ENCODE data around the gene HIGD1A. TPM values are rescaled to one million over a fixed set of nuclear protein-coding genes. Genes with fewer than 3 reads are reported as not detected.
A peak's percentile ranks its signal among the peaks of the same experiment; 100 is the strongest.

The HIGD1A gene
- polyA plus RNA-seq, 1 of the 3 experiments (the other 2 are of a cell fraction), result 72.1 TPM

GRCh38 chr3:42831321-42831713 is 27.0 kb upstream of the HIGD1A start:
- 5% methylated on average over 3 of the region's 3 CpGs for WGBS (ENCODE audit: low lambda C conversion rate)
- no peak for TF ChIP-seq MXI1 (IDR thresholded peaks at IDR 0.05; ENCODE audit: low read depth, low read length)
- TF ChIP-seq CHD2 (IDR thresholded peaks at IDR 0.05; ENCODE audit: low read length, partially characterized antibody), result no peak
- TF ChIP-seq POLR2AphosphoS5 (IDR thresholded peaks at IDR 0.05; ENCODE audit: low read depth, low read length), result no peak
- no peak for TF ChIP-seq RCOR1 (IDR thresholded peaks at IDR 0.05; ENCODE audit: low read length)
- TF ChIP-seq RAD21 (IDR thresholded peaks at IDR 0.05; ENCODE audit: low read length), result peak; percentile 75
- no peak for TF ChIP-seq ELF1 (IDR thresholded peaks at IDR 0.05)
- no peak for TF ChIP-seq TAF1 (IDR thresholded peaks at IDR 0.05; ENCODE audit: borderline replicate concordance, low read depth, low read length)
- TF ChIP-seq PBX3 (IDR thresholded peaks at IDR 0.05), result no peak
- peak; percentile 66 for TF ChIP-seq SMC3 (IDR thresholded peaks at IDR 0.05; ENCODE audit: low read depth, low read length)
- no peak for TF ChIP-seq JUND (IDR thresholded peaks at IDR 0.05)
- no peak for TF ChIP-seq MEF2A (IDR thresholded peaks at IDR 0.05; ENCODE audit: borderline replicate concordance, low read depth)
- no peak for TF ChIP-seq USF1 (IDR thresholded peaks at IDR 0.05; ENCODE audit: borderline replicate concordance, low read depth)
- peak; percentile 80 for TF ChIP-seq CTCF (IDR thresholded peaks at IDR 0.05)
- TF ChIP-seq RFX5 (IDR thresholded peaks at IDR 0.05; ENCODE audit: low read length), result 0 out of 2 replicates have a peak, but pooled peaks have one; percentile 11
- no peak for TF ChIP-seq FOXJ3 (CRISPR knock-in tag; IDR thresholded peaks at IDR 0.05)
- TF ChIP-seq EP300 (IDR thresholded peaks at IDR 0.05; ENCODE audit: borderline replicate concordance in 1 of 2, low read depth in 1 of 2, low read length in 1 of 2), result no peak
- TF ChIP-seq GABPA (IDR thresholded peaks at IDR 0.05; ENCODE audit: low read depth), result no peak
- H3K27ac ChIP-seq (ENCODE audit: low read depth in 2 of 2, low read length in 1 of 2), result no peak overlapping the region
- H3K9me2 ChIP-seq, result no peaks in the 10 kb centered on the region
- ChIA-PET POLR2A (no interaction called here), CTCF (interaction anchor here (0.6 to 3.6 kb wide), 30 partner anchors 9 to 664 kb away, joined by 3 to 63 read pairs (median 7); partner anchors contain the start of genes CYP8B1 and ZBTB47)
- H3K36me3 ChIP-seq (replicated peaks in 1 of 2; ENCODE audit: control insufficient read depth in 1 of 2, insufficient read depth in 2 of 2, low read length in 1 of 2), result no peaks in the 10 kb centered on the region
- no peaks in the 10 kb centered on the region for H4K20me1 ChIP-seq (ENCODE audit: insufficient read depth)
- no peaks in the 10 kb centered on the region for H3K9me3 ChIP-seq
- peaks cover 0 to 3% of the 10 kb centered on the region in 2 experiments; a peak in 2 of 4 replicates for H3K4me1 ChIP-seq (ENCODE audit: control insufficient read depth in 1 of 2, insufficient read depth in 2 of 2, low read depth in 1 of 2, low read length in 1 of 2)
- no peak overlapping the region for H3K9ac ChIP-seq
- H3K79me2 ChIP-seq (ENCODE audit: insufficient read depth), result no peaks in the 10 kb centered on the region
- H3K4me2 ChIP-seq, result no peak overlapping the region
- no peaks in the 10 kb centered on the region; the same call in 1 of the 2 replicates for H3K27me3 ChIP-seq (ENCODE audit: insufficient read depth)
- no peaks in the 10 kb centered on the region for H3F3A ChIP-seq (replicated peaks; ENCODE audit: insufficient read depth)
- 0 out of 2 replicates have a peak overlapping the region, but pooled peaks have one; percentile 9 for H2AFZ ChIP-seq (ENCODE audit: low read depth)
- H3K4me3 ChIP-seq (ENCODE audit: low read depth in 2 of 2, low read length in 1 of 2), result peak overlapping the region in 1 of 2 experiments; percentile 28; a peak in 1 of 4 replicates
- DNase-seq, result peak; percentile 57

Data from SK-N-SH (cell line).